SK-N-SH treated with all-trans-retinoic acid at 6 μM for 48 hours (cell line): ENCODE measurements around the gene ARID1B.

Source experiments
- ATAC-seq: fragments of 200-7000 bp; cut with Tn5 transposase; 3 replicates; pipeline ENCODE4 v1.9.1; 2020; ENCODE audit warnings: mild to moderate bottlenecking, moderate library complexity
- ARNTL ChIP-seq: fragments of 450-650 bp; formaldehyde crosslinking; IDR thresholded peaks from 2 replicates; pipeline ENCODE4 v1.5.0; 2020; ENCODE audit warnings: low read depth, mild to moderate bottlenecking, moderate library complexity, borderline replicate concordance
- BACH2 ChIP-seq: fragments of 250-450 bp; sonication (Bioruptor Pico); IDR thresholded peaks from 2 replicates; pipeline ENCODE4 v1.9.0; 2021; ENCODE audit warnings: mild to moderate bottlenecking, borderline replicate concordance
- CREB5 ChIP-seq: fragments of 250-450 bp; sonication (Bioruptor Pico); IDR thresholded peaks from 2 replicates; pipeline ENCODE4 v1.5.1; 2020; ENCODE audit warnings: low read depth, mild to moderate bottlenecking, moderate library complexity
- CSRNP3 ChIP-seq: fragments of 250-450 bp; sonication (Bioruptor Pico); IDR thresholded peaks from 2 replicates; pipeline ENCODE4 v1.5.1; 2021; ENCODE audit warnings: mild to moderate bottlenecking, moderate library complexity
- ESRRG ChIP-seq: fragments of 250-450 bp; sonication (Bioruptor Pico); IDR thresholded peaks from 2 replicates; pipeline ENCODE4 v1.6.1; 2021; ENCODE audit warnings: mild to moderate bottlenecking
- ISL1 ChIP-seq: fragments of 250-450 bp; sonication (Bioruptor Pico); IDR thresholded peaks from 2 replicates; pipeline ENCODE4 v2.1.2; 2022; ENCODE audit warnings: mild to moderate bottlenecking, moderate library complexity
- PATZ1 ChIP-seq: fragments of 250-450 bp; sonication (Bioruptor Pico); IDR thresholded peaks from 2 replicates; pipeline ENCODE4 v1.8.0; 2020; ENCODE audit warnings: mild to moderate bottlenecking, moderate library complexity, borderline replicate concordance
- PPARA ChIP-seq: fragments of 250-450 bp; sonication (Bioruptor Pico); IDR thresholded peaks from 2 replicates; pipeline ENCODE4 v1.5.0; 2020; ENCODE audit warnings: mild to moderate bottlenecking, borderline replicate concordance
- SNAI2 ChIP-seq: fragments of 250-450 bp; sonication (Bioruptor Pico); IDR thresholded peaks from 2 replicates; pipeline ENCODE4 v1.5.0; 2020; ENCODE audit warnings: mild to moderate bottlenecking, moderate library complexity
- TCF4 ChIP-seq: fragments of 250-450 bp; sonication (Bioruptor Pico); IDR thresholded peaks from 2 replicates; pipeline ENCODE4 v1.8.0; 2021; ENCODE audit warnings: mild to moderate bottlenecking, moderate library complexity, borderline replicate concordance
- TSHZ2 ChIP-seq: fragments of 250-450 bp; sonication (Bioruptor Pico); IDR thresholded peaks from 2 replicates; pipeline ENCODE4 v1.5.0; 2020; ENCODE audit warnings: mild to moderate bottlenecking, moderate library complexity
- ZC3H10 ChIP-seq: fragments of 250-450 bp; sonication (Bioruptor Pico); IDR thresholded peaks from 2 replicates; pipeline ENCODE4 v1.5.1; 2021; ENCODE audit warnings: mild to moderate bottlenecking, moderate library complexity
- ZFP3 ChIP-seq: fragments of 250-450 bp; sonication (Bioruptor Pico); IDR thresholded peaks from 2 replicates; pipeline ENCODE4 v1.5.0; 2020; ENCODE audit warnings: mild to moderate bottlenecking, moderate library complexity
- ZNF70 ChIP-seq: fragments of 450-650 bp; formaldehyde crosslinking; IDR thresholded peaks from 2 replicates; pipeline ENCODE4 v1.5.0; 2020; ENCODE audit warnings: mild to moderate bottlenecking, moderate library complexity
- ZNF8 ChIP-seq: fragments of 450-650 bp; formaldehyde crosslinking; IDR thresholded peaks from 2 replicates; pipeline ENCODE4 v1.5.0; 2020; ENCODE audit warnings: mild to moderate bottlenecking, moderate library complexity

ARID1B gene

GRCh38 chr6:157246771-157247484 lies 469.8 kb downstream of the ARID1B start:
- ATAC-seq = no peak
- no peak for TF ChIP-seq PATZ1 (CRISPR knock-in tag)
- no peak for TF ChIP-seq TSHZ2 (CRISPR knock-in tag)
- no peak for TF ChIP-seq ISL1
- TF ChIP-seq TCF4 (CRISPR knock-in tag) = no peak

- TF ChIP-seq ZC3H10 (CRISPR knock-in tag) = no peak
- TF ChIP-seq ARNTL (CRISPR knock-in tag) = no peak
- TF ChIP-seq SNAI2 (CRISPR knock-in tag) = no peak
- TF ChIP-seq PATZ1 (CRISPR knock-in tag) = no peak
- no peak for TF ChIP-seq PPARA (CRISPR knock-in tag)
- TF ChIP-seq CREB5 (CRISPR knock-in tag) = no peak
- TF ChIP-seq, all 23 proteins: peak for 0
- ATAC-seq = no peak
These were observed 471.1 kb downstream of the ARID1B start for GRCh38 chr6:157248264-157248663.

GRCh38 chr6:157249826-157250225 lies 472.6 kb downstream of the ARID1B start:
- no peak for TF ChIP-seq BACH2 (CRISPR knock-in tag)
- no peak for TF ChIP-seq SNAI2 (CRISPR knock-in tag)
- TF ChIP-seq ZC3H10 (CRISPR knock-in tag) = no peak
- no peak for TF ChIP-seq ZNF8 (CRISPR knock-in tag)
- no peak for TF ChIP-seq CSRNP3
- TF ChIP-seq, all 23 proteins: peak for 0

GRCh38 chr6:157251586-157252247 lies 474.5 kb downstream of the ARID1B start:
- no peak for TF ChIP-seq ZNF8 (CRISPR knock-in tag)
- TF ChIP-seq TCF4 (CRISPR knock-in tag) = peak; percentile 79; the same call in 1 of the 2 replicates
- peak; percentile 41; the same call in 1 of the 3 replicates for ATAC-seq

More at GRCh38 chr6:157249826-157250225, 472.6 kb downstream of the ARID1B start:
- ATAC-seq = no peak

GRCh38 chr6:157253017-157253416 lies 475.8 kb downstream of the ARID1B start:
- ATAC-seq = no peak
- TF ChIP-seq ESRRG (CRISPR knock-in tag) (no peak), CSRNP3 (no peak), TCF4 (CRISPR knock-in tag) (no peak), SNAI2 (CRISPR knock-in tag) (no peak), ZFP3 (no peak), TSHZ2 (CRISPR knock-in tag) (no peak), ZNF70 (no peak)
